OCI-LY7 (cell line): ENCODE data around the gene LAMA2. TPM values are rescaled to one million over a fixed set of nuclear protein-coding genes. Genes with fewer than 3 reads are reported as not detected.

Source experiments
- BruUV-seq: library from RNA; stranded (reverse); fragments of 400-500 nt; replicated peaks from 2 replicates; lab custom pipeline; 2021; lab: Mats Ljungman, UMichigan
- CTCF ChIA-PET: fragments of 300-600 bp; sonication (Branson Sonifier 250); formaldehyde crosslinking; loops from one replicate; lab custom pipeline; 2022; ENCODE audit warnings: antibody characterized with exemption; ENCODE audit not compliant: unreplicated experiment; lab: Charles Lee
- POLR2A ChIA-PET: fragments of 300-600 bp; sonication (Branson Sonifier 250); formaldehyde crosslinking; loops from one replicate; lab custom pipeline; 2022; ENCODE audit warnings: antibody characterized with exemption; lab: Charles Lee
- DNase-seq: peaks from one replicate; pipeline ENCODE4 v3.0.0-alpha.2; 2015; ENCODE audit warnings: low spot score
- H2AFZ ChIP-seq: fragments of 200-600 bp; sonication (generic), shearing (Covaris generic); 2 replicates; pipeline ENCODE4 v1.6.1; 2014; ENCODE audit warnings: mild to moderate bottlenecking, antibody characterized with exemption, low read length, moderate library complexity
- H3K27ac ChIP-seq: fragments of 200-600 bp; sonication (generic); 2 replicates; pipeline ENCODE4 v1.5.1; 2014; ENCODE audit warnings: mixed run types, low read depth, mild to moderate bottlenecking, moderate library complexity, low read length, inconsistent platforms; ENCODE audit not compliant: poor library complexity, severe bottlenecking
- H3K36me3 ChIP-seq: fragments of 200-600 bp; sonication (generic); 2 replicates; pipeline ENCODE4 v1.6.1; 2014; ENCODE audit warnings: mild to moderate bottlenecking, antibody characterized with exemption, low read length, moderate library complexity, mixed read lengths; ENCODE audit not compliant: insufficient read depth
- H3K4me1 ChIP-seq: fragments of 200-600 bp; sonication (generic); 2 replicates; pipeline ENCODE4 v1.5.1; 2014; ENCODE audit warnings: mild to moderate bottlenecking, low read length; ENCODE audit not compliant: insufficient read depth, poor library complexity, severe bottlenecking
- H3K4me2 ChIP-seq: fragments of 200-600 bp; sonication (generic); 2 replicates; pipeline ENCODE4 v1.6.1; 2014; ENCODE audit warnings: mild to moderate bottlenecking, low read length
- H3K4me3 ChIP-seq: fragments of 200-600 bp; sonication (generic); 2 replicates; pipeline ENCODE4 v1.5.1; 2014; ENCODE audit warnings: mild to moderate bottlenecking, low read depth, low read length; ENCODE audit not compliant: poor library complexity, severe bottlenecking
- H3K79me2 ChIP-seq: fragments of 200-600 bp; sonication (generic); 2 replicates; pipeline ENCODE4 v1.6.1; 2016; ENCODE audit warnings: low read depth, mild to moderate bottlenecking, low read length, moderate library complexity, mixed read lengths; ENCODE audit not compliant: insufficient read depth
- H3K9me2 ChIP-seq: fragments of 200-600 bp; sonication (generic); 2 replicates; pipeline ENCODE4 v1.6.1; 2016; ENCODE audit warnings: mild to moderate bottlenecking, low read length, mixed read lengths; ENCODE audit not compliant: insufficient read depth
- H3K9me3 ChIP-seq: fragments of 200-600 bp; sonication (generic); 2 replicates; pipeline ENCODE4 v1.6.1; 2014; ENCODE audit warnings: mild to moderate bottlenecking, mixed run types, low read length, mixed read lengths
- H4K20me1 ChIP-seq: fragments of 200-600 bp; sonication (generic); 2 replicates; pipeline ENCODE4 v1.6.1; 2014; ENCODE audit warnings: mild to moderate bottlenecking, antibody characterized with exemption, low read length, moderate library complexity, mixed read lengths; ENCODE audit not compliant: insufficient read depth
- EZH2phosphoT487 ChIP-seq: fragments of 200-600 bp; sonication (generic); IDR thresholded peaks from 2 replicates; pipeline ENCODE4 v1.6.1; 2018; ENCODE audit warnings: low read depth, borderline replicate concordance, mild to moderate bottlenecking, mixed run types, antibody characterized with exemption, low read length, moderate library complexity, mixed read lengths
- intact Hi-C: fragments of 100-400 bp; cut with micrococcal nuclease; formaldehyde crosslinking; loops from one replicate; pipeline ENCODE4 v1.10.0; 2022; ENCODE audit not compliant: unreplicated experiment
- total RNA-seq, 2 experiments: library from RNA; depleted of rRNA in 1 of 2; stranded (reverse); fragments of >200 nt in 1 of 2; shearing (Covaris generic) in 1 of 2; gene quantifications; 2 replicates each; pipeline ENCODE4 v1.2.3, GENCODE V29; 2014 to 2022
- TF ChIP-seq, protein P1 (sequence below): fragments of 200-600 bp; sonication (generic); conservative IDR thresholded peaks from 2 replicates; pipeline ENCODE4 v1.5.1; 2014; ENCODE audit warnings: mild to moderate bottlenecking, antibody characterized with exemption, low read length, moderate library complexity, mixed read lengths

Gene LAMA2
- total RNA-seq, 2 experiments from 2014 or later: not detected

DNA sequence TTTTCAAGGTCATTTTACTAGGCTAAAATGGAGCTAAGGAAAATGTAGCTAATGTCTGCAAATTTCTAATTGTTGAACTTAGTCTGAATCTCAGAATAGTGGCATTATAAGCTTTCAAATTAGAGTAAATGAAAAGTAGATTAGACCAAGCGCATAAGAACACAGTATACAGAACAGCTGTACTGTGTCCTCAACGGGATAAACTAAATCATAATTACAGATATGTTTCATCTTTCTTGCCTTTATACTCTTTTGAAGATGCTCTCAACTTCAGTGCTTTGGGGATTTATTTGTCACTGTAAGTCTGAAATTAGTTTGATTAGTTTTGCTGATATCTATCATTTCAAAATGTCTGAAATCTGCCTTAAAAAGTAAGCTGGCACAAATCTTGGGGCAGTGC lies 305.4 kb downstream of the LAMA2 start:
- Histone ChIP-seq H3K27ac (no peak overlapping the region), H3K9me2 (no peaks in the 10 kb centered on the region), H3K36me3 (no peaks in the 10 kb centered on the region), H4K20me1 (no peaks in the 10 kb centered on the region), H3K79me2 (no peaks in the 10 kb centered on the region), H3K4me1 (no peaks in the 10 kb centered on the region), H3K4me3 (no peak overlapping the region), H2AFZ (no peak overlapping the region), H3K9me3 (no peaks in the 10 kb centered on the region), H3K4me2 (no peak overlapping the region)
- intact Hi-C loops: no loop called here
- ChIA-PET CTCF (no interaction called here), POLR2A (interaction anchor here (0.7 to 1.0 kb wide), 2 partner anchors 114 to 125 kb away, joined by 3 read pairs; no protein-coding TSS in a partner anchor)
- TF ChIP-seq, protein P1, sequence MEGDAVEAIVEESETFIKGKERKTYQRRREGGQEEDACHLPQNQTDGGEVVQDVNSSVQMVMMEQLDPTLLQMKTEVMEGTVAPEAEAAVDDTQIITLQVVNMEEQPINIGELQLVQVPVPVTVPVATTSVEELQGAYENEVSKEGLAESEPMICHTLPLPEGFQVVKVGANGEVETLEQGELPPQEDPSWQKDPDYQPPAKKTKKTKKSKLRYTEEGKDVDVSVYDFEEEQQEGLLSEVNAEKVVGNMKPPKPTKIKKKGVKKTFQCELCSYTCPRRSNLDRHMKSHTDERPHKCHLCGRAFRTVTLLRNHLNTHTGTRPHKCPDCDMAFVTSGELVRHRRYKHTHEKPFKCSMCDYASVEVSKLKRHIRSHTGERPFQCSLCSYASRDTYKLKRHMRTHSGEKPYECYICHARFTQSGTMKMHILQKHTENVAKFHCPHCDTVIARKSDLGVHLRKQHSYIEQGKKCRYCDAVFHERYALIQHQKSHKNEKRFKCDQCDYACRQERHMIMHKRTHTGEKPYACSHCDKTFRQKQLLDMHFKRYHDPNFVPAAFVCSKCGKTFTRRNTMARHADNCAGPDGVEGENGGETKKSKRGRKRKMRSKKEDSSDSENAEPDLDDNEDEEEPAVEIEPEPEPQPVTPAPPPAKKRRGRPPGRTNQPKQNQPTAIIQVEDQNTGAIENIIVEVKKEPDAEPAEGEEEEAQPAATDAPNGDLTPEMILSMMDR: no peak
- no peak for TF ChIP-seq EZH2phosphoT487
- DNase-seq: no peak
- BruUV-seq: no TSS peak

DNA sequence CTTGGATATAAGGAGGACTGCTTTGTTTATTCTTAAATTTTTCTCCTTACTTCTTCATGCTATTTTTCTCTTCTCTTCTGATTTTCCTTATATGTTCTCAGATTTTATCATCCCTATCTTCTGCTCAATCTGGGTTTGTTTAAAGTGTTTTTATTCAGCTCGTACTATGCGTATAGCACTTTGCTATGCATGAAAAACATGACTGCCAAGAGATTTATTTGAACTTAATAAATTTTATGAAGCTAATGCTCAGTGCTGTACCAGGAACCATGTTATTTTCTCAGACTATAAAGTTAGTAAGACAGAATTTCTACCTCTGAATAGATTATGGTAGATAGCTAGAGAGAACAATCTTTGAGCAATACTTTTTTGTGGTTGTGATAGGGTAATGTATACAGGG lies 305.9 kb downstream of the LAMA2 start:
- intact Hi-C loops: no loop called here
- H3K9me2 ChIP-seq: no peaks in the 10 kb centered on the region
- H3K9me3 ChIP-seq: no peaks in the 10 kb centered on the region
- POLR2A ChIA-PET: interaction anchor here (1.0 kb wide), 1 partner anchor 125 kb away, joined by 3 read pairs; no protein-coding TSS in a partner anchor
- H2AFZ ChIP-seq: no peak overlapping the region
- H4K20me1 ChIP-seq: no peaks in the 10 kb centered on the region
- H3K4me2 ChIP-seq: no peak overlapping the region
- H3K79me2 ChIP-seq: no peaks in the 10 kb centered on the region
- CTCF ChIA-PET: no interaction called here
- DNase-seq: no peak
- no peak overlapping the region for H3K27ac ChIP-seq
- no peaks in the 10 kb centered on the region for H3K4me1 ChIP-seq
- TF ChIP-seq EZH2phosphoT487: no peak
- TF ChIP-seq, protein P1: no peak
- H3K4me3 ChIP-seq: no peak overlapping the region
- no peaks in the 10 kb centered on the region for H3K36me3 ChIP-seq
- BruUV-seq: no TSS peak

DNA sequence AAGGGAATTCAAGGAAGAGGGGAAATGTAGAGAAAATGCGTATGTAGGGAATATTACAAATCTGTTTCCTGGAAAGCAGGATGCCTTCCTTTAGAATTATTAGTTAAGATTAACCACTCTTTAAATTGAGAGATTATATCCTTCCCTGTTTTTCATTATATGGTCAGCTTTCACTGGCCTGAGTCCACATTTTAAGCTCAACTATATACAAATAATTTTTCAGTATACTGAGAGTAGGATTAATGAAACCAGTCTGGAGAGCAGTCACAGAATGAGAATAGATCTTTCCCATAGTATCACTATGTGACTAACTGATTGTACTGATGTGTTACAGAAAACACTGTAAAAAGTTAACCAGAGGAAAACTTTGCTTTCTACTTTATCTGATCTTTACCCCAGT lies 306.3 kb downstream of the LAMA2 start:
- no peaks in the 10 kb centered on the region for H3K36me3 ChIP-seq
- DNase-seq: no peak
- H3K4me3 ChIP-seq: no peak overlapping the region
- H3K79me2 ChIP-seq: no peaks in the 10 kb centered on the region
- no peak overlapping the region for H2AFZ ChIP-seq
- no peaks in the 10 kb centered on the region for H3K4me1 ChIP-seq
- H3K9me2 ChIP-seq: no peaks in the 10 kb centered on the region
- H3K9me3 ChIP-seq: no peaks in the 10 kb centered on the region
- H3K4me2 ChIP-seq: no peak overlapping the region
- no peak overlapping the region for H3K27ac ChIP-seq
- intact Hi-C loops: no loop called here
- TF ChIP-seq, protein P1: no peak
- no peak for TF ChIP-seq EZH2phosphoT487
- no TSS peak for BruUV-seq
- ChIA-PET POLR2A (no interaction called here), CTCF (no interaction called here)
- no peaks in the 10 kb centered on the region for H4K20me1 ChIP-seq
